Kidney tubule cell (primary cell): ENCODE results near the gene YPEL5.

Source experiments
- DNase-seq: peaks from one replicate; pipeline ENCODE4 v3.0.0-alpha.2; 2018; ENCODE audit warnings: low spot score

Gene YPEL5

DNA sequence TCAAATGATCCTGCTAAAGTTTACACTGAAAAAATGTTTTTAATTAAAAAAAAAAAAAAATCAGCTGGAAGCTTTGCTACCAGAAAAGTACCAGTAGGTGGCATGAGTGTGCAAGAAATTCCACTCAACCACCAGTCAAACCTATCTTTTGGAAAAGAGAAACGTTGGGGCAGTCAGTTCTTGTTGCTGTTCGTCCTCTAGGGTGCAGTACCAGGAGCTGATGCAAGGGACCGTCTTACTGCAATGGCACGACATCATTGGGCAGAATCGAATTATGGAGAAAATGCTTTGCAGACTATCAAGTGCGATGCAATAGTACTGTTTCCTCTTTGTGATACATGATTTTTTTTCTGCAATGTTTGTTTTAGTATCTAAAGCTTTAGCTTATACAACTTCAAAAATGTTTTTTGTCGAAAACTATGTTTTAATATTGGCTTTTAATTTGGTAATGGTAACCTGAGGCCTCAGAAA lies 18.3 kb downstream of the YPEL5 start:
- peak; percentile 88 for DNase-seq

DNA sequence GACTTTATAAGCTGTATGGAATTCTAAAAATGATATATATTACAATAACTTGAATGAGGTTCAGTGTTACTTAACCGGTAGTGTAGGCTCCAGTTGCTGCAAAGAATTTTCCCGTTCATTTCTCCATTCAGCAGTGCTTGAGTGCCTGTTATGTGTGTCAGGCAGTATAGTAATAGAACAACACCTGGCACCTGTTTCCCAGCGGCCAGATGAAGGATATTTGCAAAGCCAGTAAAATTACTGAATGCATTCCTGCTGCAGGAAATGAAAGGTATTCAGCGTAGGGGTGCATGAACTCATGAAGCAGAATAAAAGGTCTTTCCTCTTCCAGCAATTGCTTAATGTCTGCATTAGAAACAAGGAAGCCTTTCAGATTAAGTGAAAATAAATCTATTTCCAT lies 18.8 kb downstream of the YPEL5 start:
- DNase-seq = no peak

DNA sequence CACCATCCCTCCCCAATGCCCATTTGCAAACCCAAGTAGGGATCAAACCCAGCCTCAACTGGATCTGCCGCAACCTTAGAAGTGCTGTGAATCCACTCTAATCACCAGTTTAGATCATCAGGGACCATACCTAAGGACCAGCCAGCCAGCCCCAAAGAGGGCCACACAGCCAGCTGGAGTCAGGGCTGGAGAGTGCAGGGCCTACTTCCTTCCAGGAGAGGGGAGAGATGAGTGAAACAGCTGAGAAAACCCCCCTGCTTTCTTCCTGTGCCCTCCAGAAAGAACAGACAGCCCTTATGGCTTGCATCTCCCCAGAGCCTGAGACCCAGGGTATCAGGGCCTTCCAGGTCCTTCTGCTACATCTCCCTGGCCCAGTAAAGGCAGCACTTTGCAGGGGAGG lies 25.8 kb downstream of the YPEL5 start:
- no peak for DNase-seq

DNA sequence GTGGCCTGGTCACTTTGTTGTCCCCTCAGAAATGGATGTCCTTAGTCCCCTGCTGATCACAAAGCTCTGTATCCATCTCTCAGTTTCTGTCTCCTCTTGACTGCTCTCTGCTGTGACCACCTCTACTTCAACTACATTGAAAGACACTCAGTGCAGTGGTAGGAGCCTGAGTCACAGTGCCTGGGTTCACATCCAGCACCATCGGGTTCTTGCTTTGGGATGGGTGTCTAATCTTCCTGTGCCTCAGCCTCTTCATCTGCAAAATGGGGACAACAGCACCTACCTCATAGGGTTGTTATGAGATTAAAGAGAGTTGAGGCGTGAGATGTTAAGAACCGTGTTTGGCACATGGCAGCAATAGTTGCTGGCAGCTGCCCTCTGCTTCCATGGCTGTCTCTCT lies 30.6 kb downstream of the YPEL5 start:
- no peak for DNase-seq

DNA sequence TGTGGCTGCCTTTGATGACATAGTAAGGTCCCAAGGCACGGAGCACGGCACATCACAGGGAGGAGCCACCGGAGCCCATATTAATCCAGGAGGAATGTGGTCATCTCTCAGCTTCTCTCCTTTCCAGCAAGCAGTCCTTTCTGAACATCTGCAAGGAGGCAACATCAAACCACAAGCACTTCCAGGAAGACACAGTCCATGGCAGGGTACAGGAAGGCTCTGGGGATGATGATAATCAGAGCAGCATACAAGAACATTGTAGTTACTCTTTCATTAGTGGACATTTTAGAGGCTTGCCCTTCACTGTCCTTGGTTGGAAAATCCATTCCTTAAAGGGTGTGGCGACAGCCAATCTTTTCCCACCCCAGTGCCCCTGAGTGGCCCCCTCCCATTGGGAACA lies 31.1 kb downstream of the YPEL5 start:
- DNase-seq = no peak

DNA sequence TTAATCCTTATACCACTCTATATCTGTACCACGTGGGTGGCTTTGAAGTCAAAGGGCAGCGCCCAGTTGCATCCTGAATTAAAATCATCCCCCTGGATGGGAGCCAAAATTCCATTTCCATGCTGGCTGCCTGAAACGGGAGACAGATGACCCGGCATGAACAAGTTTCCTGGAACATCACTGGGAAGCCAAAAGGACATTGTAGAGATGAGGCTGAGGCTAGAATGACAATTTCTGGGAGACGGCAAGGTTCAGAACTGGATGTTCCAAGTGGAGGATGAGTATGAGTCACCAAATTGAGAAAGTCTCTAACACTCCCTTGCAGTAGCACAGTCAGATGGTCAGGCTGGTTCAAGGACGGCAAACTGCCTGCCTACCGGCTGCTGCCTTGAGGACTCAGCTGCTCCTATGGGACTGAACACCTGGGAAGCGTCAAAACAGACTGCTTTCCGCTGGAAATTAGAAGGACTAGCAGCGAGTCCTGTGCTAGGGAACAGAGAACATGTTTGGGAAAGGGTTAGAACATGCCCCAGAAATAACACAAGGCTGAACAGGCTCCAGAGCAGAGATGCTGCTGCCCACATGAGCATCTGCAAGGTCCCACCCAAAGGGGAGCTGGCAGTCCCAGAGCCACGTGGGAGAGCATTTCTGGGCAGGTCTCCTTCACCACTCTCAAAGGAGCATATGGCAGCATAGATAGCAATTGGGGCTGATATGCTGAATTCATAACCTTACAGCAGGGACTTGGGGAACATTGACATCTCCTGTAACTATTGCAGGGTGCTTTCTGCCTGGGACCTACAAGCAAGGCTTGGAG lies 32.0 kb downstream of the YPEL5 start:
- DNase-seq = no peak

DNA sequence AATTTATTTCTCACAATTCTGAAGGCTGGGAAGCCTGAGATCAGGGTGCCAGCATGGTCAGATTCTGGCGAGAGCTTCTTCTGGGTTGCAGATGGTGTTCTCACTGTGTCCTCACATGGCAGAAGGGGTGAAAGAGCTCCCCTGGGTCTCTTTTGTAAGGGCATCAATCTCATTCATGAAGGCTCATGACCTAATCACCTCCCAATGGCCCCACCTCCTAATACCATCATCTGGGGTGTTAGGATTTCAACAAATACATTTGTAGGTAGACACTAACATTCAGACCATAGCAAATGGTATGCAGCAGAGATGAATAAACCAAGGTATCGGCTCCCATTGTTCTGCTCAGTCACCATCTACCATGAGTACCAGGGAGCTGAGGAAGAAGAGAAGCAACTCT lies 32.7 kb downstream of the YPEL5 start:
- no peak for DNase-seq

DNA sequence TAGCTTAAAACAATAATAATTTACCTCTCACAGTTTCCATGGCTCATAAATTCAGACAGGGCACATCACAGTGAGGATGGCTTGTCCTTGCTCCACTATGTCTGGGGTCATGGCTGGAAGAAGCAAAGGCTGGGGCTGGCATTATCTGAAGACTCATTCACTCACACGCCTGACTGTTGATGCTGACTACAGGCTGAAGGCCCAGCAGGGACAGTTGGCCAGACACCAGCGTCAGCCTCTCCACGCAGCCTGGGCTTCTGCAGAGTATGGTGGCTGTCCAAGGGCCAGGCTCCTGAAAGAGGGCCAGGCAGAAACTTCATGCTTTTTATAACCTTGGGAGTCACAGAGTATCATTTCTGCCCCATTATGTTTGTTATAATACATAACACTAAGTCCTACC lies 33.4 kb downstream of the YPEL5 start:
- no peak for DNase-seq

DNA sequence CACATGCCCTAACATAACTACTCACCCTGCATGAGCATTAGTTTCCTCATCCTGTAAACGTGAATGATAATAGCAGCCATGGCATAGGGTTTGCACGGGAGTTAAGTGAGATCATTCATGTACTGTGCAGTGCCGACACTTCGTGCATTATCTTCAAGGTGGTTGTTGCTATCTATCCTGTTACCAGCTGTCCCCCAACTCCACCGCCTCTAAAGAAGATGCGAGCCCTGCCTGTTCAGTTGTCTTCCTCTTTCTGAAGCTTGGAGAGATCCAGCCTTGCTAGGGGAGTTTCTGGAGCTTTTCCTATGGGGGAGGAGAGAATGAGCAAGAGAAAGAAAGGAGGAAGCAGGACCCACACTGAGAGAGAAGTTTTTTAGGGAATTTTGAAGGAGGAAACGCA lies 34.4 kb downstream of the YPEL5 start:
- no peak for DNase-seq

DNA sequence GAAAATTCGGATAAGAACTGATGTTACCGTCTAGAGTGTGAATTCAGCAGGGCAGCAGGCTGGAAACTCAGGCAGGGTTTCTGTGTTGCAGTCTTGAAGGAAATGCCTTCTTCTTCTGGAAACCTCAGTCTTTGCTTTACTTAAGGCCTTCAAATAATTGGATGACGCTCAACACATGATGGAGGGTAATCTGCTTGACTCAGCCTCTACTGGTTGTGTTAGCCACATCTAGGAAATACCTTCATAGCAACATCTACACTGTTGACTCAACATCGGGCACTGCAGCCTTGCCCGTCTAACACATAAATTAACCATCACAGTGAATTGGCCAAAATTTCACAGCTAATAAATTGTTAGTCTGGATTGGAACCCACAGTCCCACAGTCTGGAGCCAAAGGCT lies 37.2 kb downstream of the YPEL5 start:
- no peak for DNase-seq

DNA sequence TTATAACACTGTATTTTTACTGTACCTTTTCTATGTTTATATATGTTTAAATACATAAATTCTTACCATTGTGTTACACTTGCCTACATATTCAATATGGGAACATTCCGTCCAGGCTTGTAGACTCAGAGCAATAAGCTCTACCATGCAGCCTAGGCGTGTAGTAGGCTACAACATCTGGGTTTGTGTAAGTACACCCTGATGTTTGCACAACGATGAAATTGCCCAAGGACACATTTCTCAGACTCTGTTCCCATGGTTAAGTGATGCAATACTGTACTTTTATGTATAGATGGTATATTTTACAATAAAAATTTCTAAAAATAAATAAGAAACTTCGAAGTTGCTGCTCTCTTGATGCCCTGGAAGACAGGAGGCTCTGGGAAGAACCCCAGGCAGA lies 38.4 kb downstream of the YPEL5 start:
- DNase-seq = no peak

DNA sequence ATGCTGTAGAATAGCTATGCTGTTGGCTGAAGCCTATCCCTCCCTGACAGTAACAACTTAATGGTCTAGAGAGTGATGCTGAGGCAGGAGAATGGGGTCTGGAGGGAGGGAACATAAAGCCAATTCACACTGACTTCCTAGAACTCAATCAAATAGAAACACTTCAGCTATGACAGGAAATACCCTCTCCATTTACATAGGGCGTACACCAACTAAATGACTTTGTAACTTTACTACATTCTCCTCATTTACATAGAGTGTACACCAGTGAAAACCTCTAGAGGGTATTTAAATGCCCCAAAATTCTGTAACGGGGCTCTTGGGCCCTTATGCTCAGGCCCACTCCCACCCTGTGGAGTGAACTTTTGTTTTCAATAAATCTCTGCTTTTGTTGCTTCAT lies 41.5 kb downstream of the YPEL5 start:
- no peak for DNase-seq

DNA sequence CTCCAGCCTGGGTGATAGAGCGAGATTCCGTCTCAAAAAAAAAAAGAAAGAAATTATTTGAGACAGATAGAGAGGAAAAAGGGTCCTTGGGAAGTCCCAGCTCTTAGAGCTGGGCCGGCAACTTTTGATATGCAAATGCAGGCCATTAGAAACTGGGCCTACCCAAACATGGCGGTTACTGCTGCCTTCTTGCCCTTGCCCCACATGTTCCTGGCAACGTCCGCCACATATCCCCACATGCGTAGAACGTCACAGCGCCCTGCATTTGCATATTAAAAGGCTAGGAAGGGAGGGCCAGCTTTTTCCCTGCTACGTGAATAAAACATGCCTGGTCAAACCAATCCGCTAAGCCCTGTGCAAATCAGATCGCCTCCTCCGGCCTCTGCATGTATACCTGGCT lies 43.8 kb downstream of the YPEL5 start:
- DNase-seq = no peak

DNA sequence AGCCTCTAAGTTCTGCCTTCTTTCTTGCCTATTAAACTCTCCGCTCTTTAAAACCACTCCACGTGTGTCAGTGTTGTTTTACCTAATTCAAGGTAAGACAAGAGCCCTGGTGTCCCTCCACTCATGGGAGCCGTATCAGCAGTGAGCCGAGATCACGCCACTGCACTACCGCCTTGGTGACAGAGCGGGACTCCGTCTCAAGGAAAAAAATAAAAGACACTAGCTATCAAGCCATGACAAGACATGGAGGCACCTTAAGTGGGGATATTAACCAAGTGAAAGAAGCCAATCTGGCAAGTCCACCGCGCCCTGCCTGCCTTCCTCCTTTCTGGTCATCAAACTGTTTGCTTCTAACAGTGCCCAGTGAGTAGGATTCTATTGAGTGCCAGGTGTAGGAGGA lies 44.3 kb downstream of the YPEL5 start:
- no peak for DNase-seq

DNA sequence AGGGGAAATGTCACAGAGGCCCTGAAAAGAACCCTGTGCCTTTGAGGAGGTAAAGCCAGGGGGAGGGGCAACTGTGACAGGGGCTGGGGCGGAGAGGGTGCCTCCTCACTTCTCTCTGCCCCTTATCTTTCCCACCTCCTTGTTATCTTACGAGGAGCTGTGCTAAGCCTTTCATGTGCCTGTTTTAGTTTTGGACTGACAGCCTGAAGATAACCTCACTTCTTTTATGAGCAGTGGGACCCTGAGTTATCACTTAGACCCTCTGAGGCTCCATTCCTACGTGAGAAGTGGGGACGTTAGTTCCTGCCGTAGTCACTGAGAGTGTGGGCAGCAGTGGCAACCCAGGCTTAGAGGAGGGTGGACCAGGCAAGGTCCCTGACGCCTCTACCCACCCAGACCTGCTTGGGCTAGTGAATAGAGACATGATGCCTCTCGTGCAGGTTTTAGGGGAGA lies 45.0 kb downstream of the YPEL5 start:
- DNase-seq = no peak

DNA sequence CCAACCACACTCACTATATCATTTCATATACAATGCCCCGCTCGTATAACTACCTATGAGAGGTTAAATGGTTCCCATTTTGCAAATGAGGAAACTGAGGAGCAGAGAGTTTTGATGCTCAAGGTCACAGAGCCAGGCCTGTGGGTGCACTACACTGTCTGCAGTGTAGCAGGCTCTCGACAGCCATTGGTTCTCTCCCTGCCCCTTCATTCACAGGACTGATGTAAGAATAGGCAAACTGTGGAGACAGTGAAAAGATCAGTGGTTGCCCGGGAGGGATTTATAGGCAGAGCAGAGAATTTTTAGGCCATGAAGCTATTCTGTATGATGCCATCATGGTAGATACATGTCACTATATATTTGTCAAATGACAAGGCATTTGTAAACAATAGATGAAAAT lies 45.5 kb downstream of the YPEL5 start:
- DNase-seq = no peak

DNA sequence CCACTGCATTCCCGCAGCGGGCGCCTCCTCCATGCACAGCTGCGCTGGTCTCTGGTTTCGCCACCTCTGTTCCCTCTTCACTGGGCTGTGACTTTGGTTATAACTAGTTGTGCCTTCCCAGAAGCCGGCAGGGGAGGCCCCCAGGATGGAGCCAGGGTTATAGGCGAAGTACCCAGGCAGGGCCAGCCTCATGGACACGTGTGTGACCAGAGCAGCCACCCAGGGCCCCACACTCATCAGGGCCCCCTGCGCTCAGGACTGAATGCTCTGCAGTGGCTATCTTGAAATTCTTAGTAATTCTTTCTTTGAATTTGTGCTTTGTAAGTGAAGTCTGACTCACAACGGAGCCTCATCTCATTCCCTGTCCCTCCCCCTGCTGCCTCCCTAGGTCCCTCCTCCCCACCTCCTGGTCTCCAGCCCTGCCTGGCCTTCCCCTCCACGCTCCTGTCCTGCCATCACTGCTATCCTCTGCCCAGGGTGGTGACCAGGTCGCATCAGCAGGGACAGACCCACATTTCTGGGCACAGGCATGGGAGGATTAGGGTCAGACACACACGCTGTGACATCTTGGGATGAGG lies 46.4 kb downstream of the YPEL5 start:
- DNase-seq = no peak

DNA sequence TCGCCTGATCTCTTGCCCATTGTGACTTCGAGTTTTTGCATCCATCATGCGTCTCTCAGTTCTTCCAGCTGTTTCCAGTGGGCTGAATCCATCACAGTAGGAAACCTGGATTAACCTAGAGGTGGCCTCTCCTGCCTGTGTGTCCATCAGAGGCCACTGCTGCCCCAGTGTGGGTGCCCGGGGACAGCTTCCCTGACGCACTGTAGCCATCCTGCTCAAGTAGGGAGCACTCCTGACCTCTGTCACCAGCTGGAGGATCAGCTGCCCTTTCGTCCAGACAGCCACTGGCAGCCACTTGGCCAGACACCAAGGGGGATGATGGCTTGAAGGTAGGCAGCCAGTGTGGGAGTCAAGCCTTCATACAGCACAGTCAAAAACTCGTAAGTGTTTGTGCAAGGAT lies 47.6 kb downstream of the YPEL5 start:
- no peak for DNase-seq

DNA sequence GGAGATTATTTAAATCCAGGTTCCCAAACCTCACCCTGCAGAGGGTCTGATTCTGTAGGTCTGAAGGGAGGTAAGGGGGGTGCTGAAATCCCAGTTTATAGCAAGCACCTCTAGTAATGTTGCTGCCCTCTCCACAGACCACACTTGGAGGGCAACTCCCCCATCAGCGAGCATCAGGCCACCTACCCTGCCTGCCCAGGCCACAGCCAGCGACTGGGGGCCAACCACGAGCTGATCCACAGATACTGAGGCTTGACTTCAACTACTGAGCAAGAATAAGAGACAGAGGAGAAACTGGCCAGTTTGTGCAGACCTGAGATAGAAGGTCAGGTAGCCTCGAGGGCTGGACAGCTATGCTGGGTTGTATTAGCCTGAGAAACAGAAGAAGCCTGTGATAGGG lies 48.2 kb downstream of the YPEL5 start:
- DNase-seq = no peak

DNA sequence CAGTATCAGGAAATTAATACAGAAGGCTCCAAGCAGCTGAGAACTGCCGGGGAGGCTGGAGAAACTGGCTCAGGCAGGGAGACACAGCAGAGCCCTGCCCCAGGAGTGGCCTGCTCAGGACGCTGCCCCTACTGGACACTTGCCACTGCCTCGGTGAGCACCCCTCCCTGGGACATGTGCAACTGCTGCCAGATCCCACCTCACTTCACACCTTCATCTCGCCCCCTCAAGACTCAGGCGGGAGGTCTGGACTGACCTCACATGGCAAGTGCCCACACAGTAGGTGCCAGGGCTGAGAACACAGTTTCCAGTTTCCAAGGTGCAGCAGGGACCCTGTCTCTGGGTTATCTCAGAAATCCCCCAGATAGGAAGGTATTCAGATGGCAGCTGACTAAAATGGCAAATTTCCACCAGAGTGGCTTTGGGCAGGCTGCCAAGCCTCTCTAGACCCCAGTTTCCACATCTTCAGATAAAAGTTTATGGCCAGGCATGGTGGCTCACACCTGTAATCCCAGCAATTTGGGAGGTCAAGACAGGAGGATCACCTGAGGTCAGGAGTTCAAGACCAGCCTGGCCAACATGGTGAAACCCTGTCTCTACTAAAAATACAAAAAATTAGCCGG lies 50.9 kb downstream of the YPEL5 start:
- DNase-seq = no peak

DNA sequence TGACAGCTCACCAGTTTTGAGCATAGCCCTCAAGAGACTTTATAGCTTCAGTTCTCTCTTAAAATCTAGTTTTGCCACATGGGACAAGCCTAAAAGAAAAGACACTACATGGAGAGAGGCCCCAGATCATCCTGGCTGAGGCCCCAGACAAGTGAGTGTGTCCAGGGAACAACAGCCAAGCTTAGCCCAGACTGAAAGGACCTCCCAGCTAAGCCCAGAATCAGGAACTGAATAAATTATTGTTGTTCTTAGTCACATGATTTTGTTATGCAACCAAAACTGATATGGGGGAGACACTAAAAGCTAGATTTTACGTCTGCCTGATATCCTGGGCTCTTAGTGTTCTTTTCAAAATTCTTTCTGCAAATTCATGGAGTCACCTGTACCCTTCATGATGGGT lies 55.2 kb downstream of the YPEL5 start:
- DNase-seq = no peak

DNA sequence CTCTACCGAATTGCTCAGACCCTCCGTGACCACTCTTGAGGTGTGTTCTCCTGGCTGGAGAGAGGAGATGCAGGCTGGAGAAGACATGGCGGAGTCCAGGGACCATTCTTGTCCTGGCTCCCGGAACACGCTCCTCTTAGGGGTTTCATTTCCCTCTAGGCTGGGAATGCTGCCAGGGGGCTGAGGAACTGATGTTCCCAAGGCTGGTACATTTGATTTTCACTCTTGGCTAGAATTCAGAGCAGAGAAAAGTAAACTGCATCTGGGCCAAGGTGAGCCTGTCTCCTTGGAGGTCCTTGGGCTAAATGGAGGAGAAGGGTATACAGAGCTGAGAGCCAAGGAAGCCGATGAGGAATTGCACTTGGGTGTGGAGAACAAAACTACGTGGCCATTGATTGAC lies 56.3 kb downstream of the YPEL5 start:
- no peak for DNase-seq

DNA sequence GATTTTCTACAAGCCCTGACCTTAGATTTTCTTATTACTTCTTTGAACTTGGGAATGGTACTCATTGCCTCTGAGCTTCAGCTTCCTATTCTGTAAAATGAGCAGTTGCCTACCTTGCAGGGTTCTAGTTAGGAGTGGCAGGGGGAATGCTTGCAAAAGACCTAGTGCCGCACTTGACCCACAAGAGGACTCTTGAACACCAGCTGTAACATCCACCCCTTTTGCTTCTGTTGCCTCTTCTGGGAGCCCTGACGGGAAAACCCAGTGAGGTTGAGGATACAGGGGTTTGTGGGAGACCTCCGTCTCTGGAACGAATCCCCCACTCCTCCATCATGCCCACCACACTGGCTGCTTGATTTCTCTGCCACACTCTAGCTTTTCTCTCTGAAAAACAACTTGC lies 57.5 kb downstream of the YPEL5 start:
- no peak for DNase-seq

DNA sequence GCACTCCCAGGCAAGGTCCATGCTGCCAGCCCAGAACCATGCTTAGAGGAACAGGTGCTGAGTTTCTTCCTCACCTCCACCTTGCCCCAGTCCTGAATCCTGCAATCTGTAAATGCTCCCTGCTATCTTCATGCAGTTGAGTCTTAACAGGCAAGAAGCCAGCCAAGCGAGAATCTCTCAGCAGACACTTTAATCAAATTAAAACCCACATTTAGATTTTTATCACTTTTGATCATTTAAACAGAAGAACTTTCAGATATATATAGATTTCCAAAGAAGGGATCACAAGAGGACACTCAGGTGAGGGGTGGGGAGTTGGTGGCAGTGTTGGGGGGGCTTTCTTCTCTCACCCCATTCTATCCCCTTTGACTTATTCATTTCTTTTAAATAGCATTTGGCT lies 58.6 kb downstream of the YPEL5 start:
- no peak for DNase-seq
